ENCODE measurements around the gene ANAPC4.
A peak's percentile ranks its signal among the peaks of the same experiment; 100 is the strongest.

Gene ANAPC4

GRCh38 chr4:25433966-25434827, 57.1 kb downstream of the ANAPC4 start:
- no peak for DNase-seq

GRCh38 chr4:25437926-25438325, 60.9 kb downstream of the ANAPC4 start:
- DNase-seq, result no peak

- DNase-seq, result peak; percentile 50
Measured at GRCh38 chr4:25439918-25440477, 62.9 kb downstream of the ANAPC4 start.

- no peak for DNase-seq
Measured at GRCh38 chr4:25440478-25441030, 63.5 kb downstream of the ANAPC4 start.

- DNase-seq, result no peak
Measured at GRCh38 chr4:25441519-25442117, 64.6 kb downstream of the ANAPC4 start.

- DNase-seq, result no peak
Measured at GRCh38 chr4:25442863-25443307, 65.8 kb downstream of the ANAPC4 start.

- DNase-seq, result no peak
Measured at GRCh38 chr4:25443851-25444250, 66.8 kb downstream of the ANAPC4 start.

GRCh38 chr4:25446611-25447010, 69.5 kb downstream of the ANAPC4 start:
- no peak for DNase-seq

GRCh38 chr4:25448379-25449109, 71.5 kb downstream of the ANAPC4 start:
- DNase-seq, result no peak

GRCh38 chr4:25449270-25449669, 72.2 kb downstream of the ANAPC4 start:
- no peak for DNase-seq

- DNase-seq, result no peak
Measured at GRCh38 chr4:25449688-25450087, 72.6 kb downstream of the ANAPC4 start.

GRCh38 chr4:25450491-25450901, 73.4 kb downstream of the ANAPC4 start:
- DNase-seq, result no peak

GRCh38 chr4:25451676-25452075, 74.6 kb downstream of the ANAPC4 start:
- no peak for DNase-seq

GRCh38 chr4:25452081-25452480, 75.0 kb downstream of the ANAPC4 start:
- no peak for DNase-seq

GRCh38 chr4:25454476-25454875, 77.4 kb downstream of the ANAPC4 start:
- no peak for DNase-seq

GRCh38 chr4:25457053-25457715, 80.1 kb downstream of the ANAPC4 start:
- DNase-seq, result no peak

GRCh38 chr4:25466966-25467697, 90.1 kb downstream of the ANAPC4 start:
- DNase-seq, result no peak

GRCh38 chr4:25467843-25468242, 90.8 kb downstream of the ANAPC4 start:
- no peak for DNase-seq
